HepG2 (cell line): Measurements from ENCODE around the gene KHK. TPM values are rescaled to one million over a fixed set of nuclear protein-coding genes. Genes with fewer than 3 reads are reported as not detected.
A peak's percentile ranks its signal among the peaks of the same experiment; 100 is the strongest.

Source experiments
- ARID3A ChIP-seq: IDR thresholded peaks from 2 replicates; pipeline ENCODE4 v1.6.1; 2012; ENCODE audit warnings: low read depth, low read length, improper control_type of control experiment
- ASH2L ChIP-seq: fragments of 300-600, 200-600 bp; sonication (generic); IDR thresholded peaks from 2 replicates; pipeline ENCODE4 v1.7.0; 2017; ENCODE audit warnings: low read depth, mild to moderate bottlenecking, moderate library complexity, mixed read lengths, low read length; ENCODE audit not compliant: insufficient read length
- CBX5 ChIP-seq: sonication (generic); formaldehyde crosslinking; IDR thresholded peaks from 2 replicates; pipeline ENCODE4 v1.4.0; 2020; ENCODE audit warnings: missing genetic modification reagents, borderline replicate concordance
- E2F5 ChIP-seq: sonication (generic); formaldehyde crosslinking; conservative IDR thresholded peaks from 2 replicates; pipeline ENCODE4 v1.4.0; 2020; ENCODE audit warnings: missing genetic modification reagents
- FOXK1 ChIP-seq: sonication (generic); formaldehyde crosslinking; IDR thresholded peaks from 2 replicates; pipeline ENCODE4 v1.4.0; 2020; ENCODE audit warnings: low read depth, missing genetic modification reagents, borderline replicate concordance
- MAX ChIP-seq: IDR thresholded peaks from 2 replicates; pipeline ENCODE4 v1.6.1; 2012; ENCODE audit warnings: inconsistent platforms
- TOE1 ChIP-seq: sonication (generic); formaldehyde crosslinking; IDR thresholded peaks from 2 replicates; pipeline ENCODE4 v1.4.0; 2020; ENCODE audit warnings: mild to moderate bottlenecking, missing genetic modification reagents
- ZBTB7A ChIP-seq: sonication (generic); formaldehyde crosslinking; IDR thresholded peaks from 2 replicates; pipeline ENCODE4 v1.8.0; 2022; ENCODE audit warnings: mild to moderate bottlenecking, missing genetic modification reagents
- ZC3H4 ChIP-seq: sonication (generic); formaldehyde crosslinking; IDR thresholded peaks from 2 replicates; pipeline ENCODE4 v1.4.0; 2020; ENCODE audit warnings: missing genetic modification reagents, borderline replicate concordance
- ZNF235 ChIP-seq: sonication (generic); formaldehyde crosslinking; IDR thresholded peaks from 2 replicates; pipeline ENCODE4 v1.8.1; 2023; ENCODE audit warnings: mild to moderate bottlenecking, missing genetic modification reagents, borderline replicate concordance
- ZNF274 ChIP-seq: sonication (generic); formaldehyde crosslinking; IDR thresholded peaks from 2 replicates; pipeline ENCODE4 v1.5.1; 2020; ENCODE audit warnings: mild to moderate bottlenecking, missing genetic modification reagents
- ZNF326 ChIP-seq: sonication (generic); formaldehyde crosslinking; IDR thresholded peaks from 2 replicates; pipeline ENCODE4 v1.4.0; 2020; ENCODE audit warnings: missing genetic modification reagents, borderline replicate concordance
- ZNF337 ChIP-seq: sonication (generic); formaldehyde crosslinking; IDR thresholded peaks from 2 replicates; pipeline ENCODE4 v1.5.1; 2020; ENCODE audit warnings: missing genetic modification reagents, low read depth, mild to moderate bottlenecking, borderline replicate concordance
- ZNF484 ChIP-seq: sonication (generic); formaldehyde crosslinking; IDR thresholded peaks from 2 replicates; pipeline ENCODE4 v1.5.1; 2020; ENCODE audit warnings: mild to moderate bottlenecking, low read depth, missing genetic modification reagents, borderline replicate concordance
- ZNF556 ChIP-seq: sonication (generic); formaldehyde crosslinking; IDR thresholded peaks from 2 replicates; pipeline ENCODE4 v1.4.0; 2020; ENCODE audit warnings: mild to moderate bottlenecking, missing genetic modification reagents, borderline replicate concordance
- polyA plus RNA-seq, 8 experiments: library from polyadenylated mRNA; depleted of rRNA in 3 of 8; stranded (reverse) in 7 of 8; unstranded in 1 of 8; fragments of >200 nt; fragmentation: Illumina TruSeq in 4 of 8; extraction: Trizol in 4 of 8; gene quantifications; 2 replicates each; pipeline versions ENCODE4 v1.2.1 to v1.2.3, GENCODE V29; 2011 to 2016; ENCODE audit warnings: low read depth in 4 of 8, missing spikeins in 1 of 8, mixed read lengths in 1 of 8; ENCODE audit not compliant: insufficient read depth in 1 of 8
- total RNA-seq, 5 experiments: library from RNA; depleted of rRNA; stranded (reverse); fragments of >200 nt; fragmentation: Illumina TruSeq; extraction: Trizol; gene quantifications; 2 replicates each; pipeline ENCODE4 v1.2.3, GENCODE V29; 2016; ENCODE audit warnings: low read depth in 1 of 5
- TF ChIP-seq, protein P1 (sequence below): sonication (generic); formaldehyde crosslinking; IDR thresholded peaks from 2 replicates; pipeline ENCODE4 v1.8.1; 2023; ENCODE audit warnings: missing genetic modification reagents, mild to moderate bottlenecking, borderline replicate concordance
- TF ChIP-seq, protein P2 (sequence below), 2 experiments: IDR thresholded peaks; 2 replicates each; pipeline ENCODE4 v1.6.1; 2011 to 2012; ENCODE audit warnings: low read length in 2 of 2, borderline replicate concordance in 1 of 2, low read depth in 1 of 2, mild to moderate bottlenecking in 1 of 2, moderate library complexity in 1 of 2

The KHK gene
- total and polyA plus RNA-seq, 2 of the 13 experiments (the other 11 are each of a cell fraction or from before 2014, with no cell fraction given): 40.9 to 99.2 TPM

GRCh38 chr2:27133905-27134780, 47.6 kb downstream of the KHK start, which contains the start of gene PREB (continued):
- 0 out of 2 replicates have a peak, but pooled peaks have one; percentile 21 for TF ChIP-seq ZNF274 (CRISPR knock-in tag)
- peak; percentile 67; the same call in 1 of the 2 replicates for TF ChIP-seq ZBTB7A (CRISPR knock-in tag)
- no peak; the same call in 1 of the 2 replicates for TF ChIP-seq ZC3H4
- TF ChIP-seq ZNF326 (CRISPR knock-in tag): no peak
- no peak for TF ChIP-seq ZNF484
- TF ChIP-seq, protein P1, sequence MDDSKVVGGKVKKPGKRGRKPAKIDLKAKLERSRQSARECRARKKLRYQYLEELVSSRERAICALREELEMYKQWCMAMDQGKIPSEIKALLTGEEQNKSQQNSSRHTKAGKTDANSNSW: no peak; the same call in 1 of the 2 replicates
- TF ChIP-seq, protein P2, sequence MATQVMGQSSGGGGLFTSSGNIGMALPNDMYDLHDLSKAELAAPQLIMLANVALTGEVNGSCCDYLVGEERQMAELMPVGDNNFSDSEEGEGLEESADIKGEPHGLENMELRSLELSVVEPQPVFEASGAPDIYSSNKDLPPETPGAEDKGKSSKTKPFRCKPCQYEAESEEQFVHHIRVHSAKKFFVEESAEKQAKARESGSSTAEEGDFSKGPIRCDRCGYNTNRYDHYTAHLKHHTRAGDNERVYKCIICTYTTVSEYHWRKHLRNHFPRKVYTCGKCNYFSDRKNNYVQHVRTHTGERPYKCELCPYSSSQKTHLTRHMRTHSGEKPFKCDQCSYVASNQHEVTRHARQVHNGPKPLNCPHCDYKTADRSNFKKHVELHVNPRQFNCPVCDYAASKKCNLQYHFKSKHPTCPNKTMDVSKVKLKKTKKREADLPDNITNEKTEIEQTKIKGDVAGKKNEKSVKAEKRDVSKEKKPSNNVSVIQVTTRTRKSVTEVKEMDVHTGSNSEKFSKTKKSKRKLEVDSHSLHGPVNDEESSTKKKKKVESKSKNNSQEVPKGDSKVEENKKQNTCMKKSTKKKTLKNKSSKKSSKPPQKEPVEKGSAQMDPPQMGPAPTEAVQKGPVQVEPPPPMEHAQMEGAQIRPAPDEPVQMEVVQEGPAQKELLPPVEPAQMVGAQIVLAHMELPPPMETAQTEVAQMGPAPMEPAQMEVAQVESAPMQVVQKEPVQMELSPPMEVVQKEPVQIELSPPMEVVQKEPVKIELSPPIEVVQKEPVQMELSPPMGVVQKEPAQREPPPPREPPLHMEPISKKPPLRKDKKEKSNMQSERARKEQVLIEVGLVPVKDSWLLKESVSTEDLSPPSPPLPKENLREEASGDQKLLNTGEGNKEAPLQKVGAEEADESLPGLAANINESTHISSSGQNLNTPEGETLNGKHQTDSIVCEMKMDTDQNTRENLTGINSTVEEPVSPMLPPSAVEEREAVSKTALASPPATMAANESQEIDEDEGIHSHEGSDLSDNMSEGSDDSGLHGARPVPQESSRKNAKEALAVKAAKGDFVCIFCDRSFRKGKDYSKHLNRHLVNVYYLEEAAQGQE (IDR thresholded peaks at IDR 0.05; ENCODE audit: borderline replicate concordance in 1 of 2, low read depth in 1 of 2, low read length in 2 of 2): peak in 1 of 2 experiments; percentile 7; a peak in 1 of 4 replicates
- TF ChIP-seq ARID3A: no peak
- TF ChIP-seq MAX: peak; percentile 69
- TF ChIP-seq E2F5 (CRISPR knock-in tag): 0 out of 2 replicates have a peak, but pooled peaks have one; percentile 48
- peak; percentile 54 for TF ChIP-seq FOXK1
- TF ChIP-seq CBX5: no peak
- peak; percentile 98; the same call in 1 of the 2 replicates for TF ChIP-seq ZNF235 (CRISPR knock-in tag)
- no peak for TF ChIP-seq ZNF337 (CRISPR knock-in tag)
- peak; percentile 74; the same call in 1 of the 2 replicates for TF ChIP-seq ZNF556
- TF ChIP-seq ASH2L: peak; percentile 83
- TF ChIP-seq TOE1: no peak
